GM19324 (cell line): ENCODE measurements around the gene NDUFAF8.
A peak's percentile ranks its signal among the peaks of the same experiment; 100 is the strongest.

Source experiments
- ATAC-seq: cut with Tn5 transposase; IDR thresholded peaks from one replicate; pipeline ENCODE4 v1.9.1; 2021; ENCODE audit warnings: mild to moderate bottlenecking, moderate library complexity; ENCODE audit not compliant: unreplicated experiment, low FRiP score

NDUFAF8 gene

DNA sequence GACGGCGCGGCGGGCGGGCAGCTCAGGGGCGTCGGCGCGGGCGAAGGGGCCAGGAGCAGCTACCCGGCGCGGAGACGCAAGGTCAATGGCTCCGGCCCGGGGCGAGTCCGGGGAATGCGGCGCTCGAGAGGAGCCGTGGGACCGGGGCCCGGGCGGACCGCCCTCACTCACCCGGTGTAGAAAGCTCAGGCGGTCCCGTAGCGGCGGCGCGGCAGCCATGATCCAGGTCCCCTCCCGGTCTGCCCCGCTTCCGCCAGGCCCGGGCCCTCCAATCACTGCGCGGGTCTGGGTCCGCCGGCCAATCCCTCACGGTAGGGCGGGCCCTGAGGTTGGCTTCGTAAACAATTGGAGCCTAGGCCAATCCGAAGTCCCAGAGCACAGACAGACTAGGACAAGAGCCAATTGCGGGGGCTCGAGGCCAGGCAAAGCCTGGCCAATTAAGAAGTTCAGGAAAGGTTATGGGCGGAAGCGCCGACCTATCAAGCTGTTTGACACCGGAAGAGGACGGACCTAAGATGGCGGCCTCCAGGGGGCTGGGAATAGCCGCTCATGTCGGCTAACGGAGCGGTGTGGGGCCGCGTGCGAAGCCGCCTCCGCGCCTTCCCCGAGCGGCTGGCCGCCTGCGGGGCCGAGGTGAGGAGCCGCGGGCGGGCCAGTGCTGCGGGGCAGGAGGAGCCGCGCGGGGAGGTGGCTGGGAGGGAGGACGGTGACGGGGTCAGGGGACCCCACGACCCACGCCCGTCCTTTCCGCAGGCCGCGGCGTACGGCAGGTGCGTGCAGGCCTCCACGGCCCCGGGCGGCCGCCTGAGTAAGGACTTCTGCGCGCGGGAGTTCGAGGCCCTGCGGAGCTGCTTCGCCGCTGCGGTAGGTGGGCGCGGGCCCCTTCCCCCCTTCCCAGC lies at the start of gene NDUFAF8, which contains the start of gene TEPSIN:
NDUFAF8 (plus strand) TSS at position 504 of the 899 bp plus-strand sequence; CDS start at position 550, 46 bp downstream.
TEPSIN (minus strand) TSS at position 241 of the 899 bp plus-strand sequence; CDS start at position 219, 22 bp downstream.
- peak; percentile 89 for ATAC-seq

- no peak for ATAC-seq
These were observed 49.2 kb upstream of the NDUFAF8 start for GRCh38 chr17:81189670-81190530.

DNA sequence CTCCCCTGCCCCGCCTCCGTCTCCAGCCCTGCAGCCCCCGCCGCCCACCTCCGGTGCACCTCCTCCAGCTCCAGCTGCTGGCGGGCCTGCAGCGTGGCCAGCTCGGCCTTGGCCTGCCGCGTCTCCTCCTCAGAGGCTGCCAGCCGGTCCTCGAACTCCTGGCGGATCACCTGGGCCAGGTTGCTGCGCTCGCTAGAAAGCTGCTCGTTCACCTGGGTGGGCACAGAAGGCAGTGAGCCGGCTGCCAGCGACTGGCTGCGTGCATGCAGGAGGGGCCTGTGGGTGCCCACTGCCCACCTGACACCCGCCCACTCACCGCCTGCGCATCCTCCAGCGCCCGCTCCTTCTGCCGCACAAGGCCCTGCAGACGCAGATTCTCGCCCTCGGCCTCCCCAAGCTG lies 48.5 kb upstream of the NDUFAF8 start:
- ATAC-seq: no peak

DNA sequence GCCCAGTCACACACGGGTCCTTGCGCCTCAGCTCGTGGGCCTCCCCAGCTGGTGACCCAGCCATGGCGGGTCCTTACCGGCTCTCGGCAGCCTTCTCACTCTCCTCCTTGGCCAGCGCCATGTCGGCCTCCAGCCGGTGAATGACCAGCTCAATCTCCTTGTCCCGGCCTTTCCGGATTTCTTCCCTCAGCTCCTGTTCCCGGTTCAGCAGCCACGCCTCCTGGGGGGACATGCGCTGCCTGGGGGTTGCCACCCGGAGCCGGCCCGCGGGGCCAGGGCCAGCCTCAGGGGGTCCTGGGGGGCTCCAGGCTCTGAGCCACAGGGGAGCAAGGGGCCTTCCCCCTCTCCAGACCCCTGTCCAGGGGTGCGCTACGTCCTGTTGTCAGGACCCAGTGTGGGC lies 48.0 kb upstream of the NDUFAF8 start:
- no peak for ATAC-seq

GRCh38 chr17:81191646-81192045 lies 47.5 kb upstream of the NDUFAF8 start:
- ATAC-seq: no peak

DNA sequence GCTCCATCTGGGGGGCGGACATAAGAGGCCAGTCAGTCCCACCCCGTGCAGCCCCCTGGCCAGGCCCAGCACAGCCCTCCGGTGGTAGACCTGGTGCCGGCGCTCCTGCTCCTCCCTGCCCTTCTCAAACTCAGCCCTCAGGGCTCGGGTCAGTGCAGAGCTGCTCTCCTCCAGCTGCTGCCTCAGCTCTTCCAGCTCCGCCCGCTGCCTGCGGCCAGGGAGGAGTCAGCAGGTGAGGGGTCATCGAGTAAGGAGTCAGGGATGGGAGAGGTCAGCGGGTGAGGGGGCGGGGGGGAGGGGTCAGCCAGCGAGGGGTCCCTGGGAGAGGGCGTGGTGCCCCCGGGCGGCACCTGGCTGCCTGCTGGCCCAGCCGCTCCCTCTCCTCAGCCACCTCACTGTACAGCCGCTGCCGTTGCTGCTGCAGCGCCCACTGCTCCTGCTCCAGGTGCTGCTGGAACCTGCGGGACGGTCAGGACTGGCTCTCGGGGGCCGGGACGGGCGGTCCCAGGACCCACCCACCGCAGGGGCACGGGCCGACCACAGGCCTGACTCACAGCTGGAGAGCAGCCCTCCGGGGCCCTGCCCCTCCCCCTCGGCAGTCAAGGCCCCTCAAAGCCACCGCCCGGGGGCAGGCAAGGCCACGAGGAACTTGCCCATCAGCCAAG lies 46.6 kb upstream of the NDUFAF8 start:
- no peak for ATAC-seq

DNA sequence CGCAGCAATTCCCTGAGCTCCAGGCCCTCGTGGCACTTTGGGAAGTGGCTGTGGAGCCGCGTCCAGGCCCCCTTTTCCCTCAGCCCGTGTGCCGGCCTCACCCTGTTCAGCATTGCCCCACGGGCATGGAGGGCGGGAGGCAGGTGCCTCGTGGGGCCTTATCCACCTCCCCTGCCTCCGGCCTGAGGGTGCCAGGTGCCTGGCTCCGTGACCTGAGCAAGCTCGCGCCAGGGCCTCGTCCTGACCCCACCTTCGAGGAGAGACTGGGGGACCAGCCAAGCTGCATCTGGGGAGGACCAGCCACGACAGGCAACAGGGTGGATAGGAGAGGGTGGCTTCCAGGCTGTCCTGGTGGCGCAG lies 46.1 kb upstream of the NDUFAF8 start:
- ATAC-seq: no peak

GRCh38 chr17:81193470-81194224 lies 45.5 kb upstream of the NDUFAF8 start:
- ATAC-seq: no peak

DNA sequence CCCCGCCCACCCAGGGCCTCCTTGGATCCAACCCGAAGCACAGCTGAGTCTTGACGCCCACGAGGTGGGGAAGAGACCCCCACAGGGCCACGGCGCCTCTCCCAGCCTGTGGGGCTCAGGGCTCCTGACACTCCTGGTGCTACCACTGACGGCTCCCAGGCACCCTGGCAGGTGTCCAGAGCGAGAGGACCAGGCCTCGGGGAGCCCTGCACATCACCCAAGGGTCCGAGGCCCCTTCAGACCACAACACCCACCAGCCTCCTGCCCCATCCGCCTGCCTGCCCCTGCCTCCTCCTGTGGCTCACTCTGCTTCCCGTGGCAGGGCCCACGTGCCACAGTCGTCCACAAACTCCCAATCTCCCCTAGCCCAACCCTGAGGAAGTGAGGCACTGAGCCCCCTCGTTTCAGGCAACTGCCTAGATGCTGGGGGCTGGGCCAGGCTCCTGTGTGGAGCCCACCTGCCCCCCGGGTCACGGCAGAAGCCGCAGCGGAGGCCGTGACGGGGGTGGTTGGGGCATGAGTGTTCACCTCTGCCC lies 44.8 kb upstream of the NDUFAF8 start:
- no peak for ATAC-seq

- no peak for ATAC-seq
These were observed 43.9 kb upstream of the NDUFAF8 start for GRCh38 chr17:81194941-81195901.

- ATAC-seq: no peak
These were observed 43.1 kb upstream of the NDUFAF8 start for GRCh38 chr17:81195941-81196495.

GRCh38 chr17:81196505-81197408 lies 42.4 kb upstream of the NDUFAF8 start:
- no peak for ATAC-seq

DNA sequence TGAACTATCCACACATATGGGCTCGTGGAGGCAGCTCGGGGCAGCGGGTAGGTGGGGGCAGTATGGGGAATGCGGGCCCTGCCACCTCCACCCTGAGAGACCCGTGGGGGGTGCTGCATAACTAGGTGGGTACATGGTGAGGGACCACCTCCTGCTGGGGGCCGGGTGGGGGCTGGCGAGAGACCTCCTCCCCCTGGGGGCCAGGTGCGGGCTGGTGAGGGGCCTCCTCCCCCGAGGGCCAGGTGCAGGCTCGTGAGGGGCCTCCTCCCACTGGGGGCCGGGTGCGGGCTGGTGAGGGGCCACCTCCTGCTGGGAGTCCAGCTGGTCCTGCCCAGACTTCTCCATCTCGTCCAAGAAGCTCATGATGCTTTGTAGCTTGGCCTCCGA lies 41.7 kb upstream of the NDUFAF8 start:
- no peak for ATAC-seq

DNA sequence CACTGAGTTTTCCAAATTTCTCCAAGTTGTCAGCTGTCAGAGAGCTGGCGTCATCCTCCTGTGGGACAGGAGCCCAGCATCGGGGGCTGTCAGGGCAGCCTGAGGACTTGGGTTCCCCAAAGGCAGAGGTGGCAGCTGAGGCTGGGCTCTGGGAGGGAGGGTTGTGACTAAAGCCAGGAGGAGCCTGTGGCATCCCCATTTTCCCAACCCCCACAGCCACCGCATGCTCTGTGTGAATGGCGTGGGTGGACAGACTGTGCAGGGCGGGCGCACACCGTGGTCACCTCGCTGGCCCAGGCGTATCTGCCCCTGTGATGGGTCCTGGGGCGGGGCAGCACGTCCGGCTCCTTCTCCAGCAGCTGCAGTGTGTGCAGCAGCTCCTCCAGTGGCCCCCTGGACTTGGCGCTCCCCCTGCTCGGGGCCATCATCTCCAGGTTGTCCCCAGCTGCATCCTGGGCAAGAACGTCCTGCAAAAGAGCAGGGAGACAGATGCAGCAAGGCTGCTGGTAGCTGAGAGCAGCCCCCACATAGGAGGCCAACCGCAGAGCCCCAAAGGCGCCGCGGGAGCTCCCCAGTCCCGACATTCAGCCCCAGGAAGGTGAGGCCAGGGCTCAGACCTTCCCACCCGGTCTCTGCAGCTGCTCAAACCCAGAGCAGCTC lies 41.2 kb upstream of the NDUFAF8 start:
- no peak for ATAC-seq

DNA sequence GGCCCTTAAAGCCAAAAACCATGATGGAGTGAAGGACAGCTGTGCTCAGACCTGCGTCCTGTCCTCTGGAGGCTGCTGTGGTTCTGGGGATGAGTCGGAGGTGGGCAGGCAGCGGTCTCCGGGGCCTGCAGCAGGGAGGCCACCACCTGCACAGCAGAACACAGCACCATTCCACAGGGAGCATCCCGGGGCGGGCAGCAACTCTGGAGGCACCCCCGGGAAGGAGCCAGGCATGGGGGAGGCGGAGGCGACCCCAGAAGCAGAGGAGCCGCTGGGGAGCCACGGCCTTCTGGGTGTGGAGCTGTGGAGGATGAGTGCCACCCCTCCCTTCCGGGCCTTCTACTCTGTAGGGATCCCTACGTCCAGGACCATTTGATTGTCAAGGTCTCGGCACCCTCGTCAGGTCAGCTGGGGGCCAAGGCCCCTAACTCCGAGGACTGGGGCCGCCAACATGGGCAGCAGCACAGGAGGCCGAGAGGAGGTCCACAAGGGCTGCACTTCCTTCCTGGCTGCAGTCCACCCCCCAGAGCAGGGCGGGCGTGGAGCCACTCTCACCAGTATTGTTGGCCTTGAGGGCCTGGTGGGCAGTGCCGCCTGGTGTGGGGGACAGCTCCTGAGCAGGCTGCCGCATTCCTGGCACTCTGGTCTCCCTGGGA lies 40.2 kb upstream of the NDUFAF8 start:
- no peak for ATAC-seq

DNA sequence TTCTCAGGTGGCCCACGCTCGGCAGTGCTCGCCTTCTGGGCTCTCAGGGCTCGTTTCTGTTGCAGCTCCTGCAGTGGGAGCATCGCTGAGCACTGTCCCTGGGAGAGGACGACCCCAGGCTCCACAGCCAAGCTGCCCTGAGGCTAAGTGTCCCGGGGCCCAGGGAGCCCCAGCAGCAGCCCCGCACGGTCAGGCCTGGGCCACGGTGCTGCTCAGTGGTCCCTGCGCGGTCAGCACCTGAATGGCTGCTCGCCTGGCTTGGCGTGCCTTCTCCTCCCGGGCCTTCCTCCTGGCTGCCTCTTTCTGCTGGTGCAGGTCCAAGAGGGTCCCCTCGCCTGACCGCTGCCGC lies 39.7 kb upstream of the NDUFAF8 start:
- no peak for ATAC-seq

GRCh38 chr17:81200201-81200600 lies 38.9 kb upstream of the NDUFAF8 start:
- ATAC-seq: no peak
